HS-5 (cell line): ENCODE measurements around the gene ZNF573.
"Not testable (repeated sequence)": the region's sequence is repeated elsewhere in the genome, so short reads cannot be mapped to it uniquely, and the experiment has no call there.

Experiments
- DNase-seq: peaks from one replicate; pipeline ENCODE4 v3.0.0-alpha.2; 2012; ENCODE audit warnings: low read depth

The ZNF573 gene

DNA sequence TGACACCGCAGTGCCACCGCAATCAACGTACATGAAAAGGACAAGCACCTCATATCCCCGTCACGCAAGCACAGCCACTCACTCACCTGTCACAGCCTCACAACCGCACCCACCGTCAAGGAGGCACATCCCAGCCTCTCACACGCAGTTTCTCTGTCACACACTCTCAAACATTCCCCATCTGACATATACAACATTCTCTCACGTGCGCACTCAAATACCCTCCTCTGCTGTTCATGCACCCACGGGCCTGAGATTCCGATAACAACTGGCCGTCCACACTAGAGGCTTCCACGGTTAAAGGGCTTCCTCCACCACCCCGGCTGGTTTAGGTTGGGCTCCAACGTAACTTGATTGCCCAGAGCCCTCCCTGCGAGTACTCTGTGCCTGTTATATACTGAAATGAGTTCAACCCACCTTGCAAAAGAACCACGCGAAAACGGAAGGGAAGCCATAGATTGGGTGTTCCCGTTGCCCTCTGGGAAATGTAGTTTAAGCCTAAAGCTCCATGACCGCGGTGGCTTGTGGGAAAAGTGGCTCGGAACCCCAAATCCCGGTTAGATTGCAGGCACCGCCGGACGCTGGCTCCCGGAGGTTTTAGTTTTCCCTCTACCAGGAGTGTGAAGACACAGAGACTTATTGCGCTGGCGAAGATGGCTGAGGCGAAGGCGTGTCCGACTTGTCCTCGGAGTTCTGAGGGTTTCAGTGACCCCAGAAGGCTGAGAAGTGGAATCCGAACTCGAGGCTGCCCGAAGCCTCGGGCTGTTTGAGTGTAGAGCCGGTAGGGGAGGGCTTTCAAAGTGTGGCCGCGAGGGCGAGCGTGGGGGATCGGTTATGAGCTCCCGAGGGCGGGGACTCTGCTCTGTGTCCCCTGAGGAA is at the start of gene ZNF573:
Gene ZNF573 (minus strand): TSS at position 460 of the 879 bp plus-strand sequence. CDS start 5,857 bp downstream, outside the sequence.
- peak; percentile 68 for DNase-seq

DNA sequence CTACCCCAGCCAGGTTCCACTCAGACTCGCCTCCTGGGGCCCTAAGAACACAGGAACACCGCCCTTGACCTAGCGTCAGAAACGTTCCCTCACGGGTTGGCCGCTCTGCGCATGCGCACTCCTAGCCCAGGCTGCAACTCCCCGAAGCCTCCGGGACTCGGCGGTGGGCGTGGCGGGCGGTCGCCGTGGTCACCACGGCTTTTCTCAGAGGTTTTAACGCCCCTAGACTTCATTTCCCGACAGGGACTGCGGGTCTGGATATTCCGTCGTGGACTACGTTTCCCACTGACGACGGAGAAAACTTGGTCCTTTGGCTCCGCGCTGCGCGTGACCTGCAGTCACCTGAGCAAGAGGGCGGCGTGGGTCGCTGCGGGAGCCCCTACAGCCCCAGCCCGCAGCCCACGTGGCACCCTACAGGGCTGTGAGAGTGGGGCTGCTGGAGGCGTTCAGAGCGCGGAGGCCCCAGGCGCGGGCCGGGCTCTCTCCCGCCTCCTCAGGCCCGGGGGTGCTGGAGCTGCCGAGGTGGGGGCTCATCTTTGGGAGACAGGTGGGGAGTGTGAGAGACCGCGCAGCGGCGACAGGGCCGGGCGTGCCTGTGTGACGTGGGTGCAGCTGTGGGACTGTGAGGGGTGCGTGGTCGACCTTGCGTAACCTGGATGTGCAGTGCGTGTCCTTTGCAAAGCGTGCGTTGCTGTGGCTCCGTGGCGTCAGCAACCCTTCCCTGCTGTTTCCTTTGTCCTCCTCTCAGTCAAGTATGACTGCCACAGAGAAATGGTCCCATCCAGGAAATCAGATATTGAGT is 38.0 kb upstream of the ZNF573 start:
- no peak for DNase-seq

GRCh38 chr19:37815611-37816010 is 36.2 kb upstream of the ZNF573 start:
- not testable (repeated sequence) for DNase-seq

GRCh38 chr19:37813340-37813739 is 34.0 kb upstream of the ZNF573 start:
- DNase-seq = no peak

GRCh38 chr19:37809366-37809765 is 30.0 kb upstream of the ZNF573 start:
- no peak for DNase-seq

DNA sequence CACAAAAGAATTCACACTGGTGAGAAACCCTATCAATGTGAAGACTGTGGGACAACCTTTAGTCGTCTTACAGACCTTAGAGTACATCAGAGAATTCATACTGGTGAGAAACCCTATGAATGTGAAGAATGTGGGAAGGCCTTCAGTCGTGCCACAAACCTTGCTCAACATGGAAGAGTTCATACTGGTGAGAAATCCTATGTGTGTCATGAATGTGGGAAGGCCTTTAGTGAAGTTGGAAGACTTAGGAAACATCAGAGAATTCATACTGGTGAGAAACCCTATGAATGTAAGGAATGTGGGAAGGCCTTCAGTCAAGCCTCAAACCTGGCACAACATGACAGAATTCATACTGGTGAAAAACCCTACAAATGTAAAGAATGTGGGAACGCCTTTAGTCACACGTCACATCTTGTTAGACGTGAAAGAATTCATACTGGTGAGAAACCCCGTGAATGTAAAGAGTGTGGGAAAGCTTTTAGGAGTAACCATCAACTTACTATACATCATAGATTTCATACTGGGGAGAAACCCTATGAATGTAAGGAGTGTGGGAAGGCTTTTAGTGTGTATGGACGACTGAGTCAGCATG is 24.0 kb upstream of the ZNF573 start:
- DNase-seq = no peak

- DNase-seq = no peak
These were observed 11.0 kb upstream of the ZNF573 start for GRCh38 chr19:37790244-37790925.

DNA sequence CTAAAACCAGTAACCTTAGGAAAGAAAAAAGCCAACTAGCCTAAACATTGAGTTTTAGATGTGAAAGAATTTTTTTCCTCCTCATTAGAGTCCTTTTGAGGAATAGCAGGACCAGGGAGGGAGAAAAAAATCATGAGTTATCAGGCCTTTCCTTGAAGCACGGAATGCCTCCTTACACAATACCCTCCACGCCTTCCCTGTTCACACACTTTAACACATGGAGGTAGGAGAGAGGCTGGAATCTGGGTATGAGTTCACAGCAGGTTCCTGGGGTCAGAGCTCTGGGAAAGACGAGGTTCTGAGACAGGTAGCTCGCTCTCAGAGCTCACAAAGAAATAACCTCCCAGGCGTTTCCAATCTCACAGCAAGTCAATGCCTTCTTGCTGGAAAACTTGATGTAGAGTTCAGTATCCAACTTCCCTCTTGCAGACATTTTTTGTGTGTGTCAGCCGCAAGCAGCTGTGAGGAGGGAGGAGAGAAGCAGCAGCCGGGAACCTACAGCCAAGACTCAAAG is 716 bp downstream of the ZNF573 start:
- DNase-seq = no peak

DNA sequence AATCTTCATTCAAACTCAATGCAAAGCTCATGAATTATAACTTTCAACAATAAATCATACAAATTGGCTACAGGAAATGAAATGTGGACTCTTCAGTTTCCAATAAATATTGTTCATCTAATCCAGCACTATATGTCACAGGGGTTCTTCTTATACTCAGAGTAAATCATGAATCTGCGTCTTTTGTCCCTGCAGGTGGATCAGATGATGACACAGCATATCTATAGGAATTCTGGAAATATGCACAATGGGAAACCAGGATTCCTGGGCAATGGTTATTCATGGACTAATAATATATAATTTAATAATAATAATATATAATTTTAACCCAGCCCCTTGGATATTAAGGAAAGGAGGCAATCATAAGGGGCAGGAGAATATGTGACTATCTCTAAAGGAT is 8.4 kb downstream of the ZNF573 start:
- no peak for DNase-seq

DNA sequence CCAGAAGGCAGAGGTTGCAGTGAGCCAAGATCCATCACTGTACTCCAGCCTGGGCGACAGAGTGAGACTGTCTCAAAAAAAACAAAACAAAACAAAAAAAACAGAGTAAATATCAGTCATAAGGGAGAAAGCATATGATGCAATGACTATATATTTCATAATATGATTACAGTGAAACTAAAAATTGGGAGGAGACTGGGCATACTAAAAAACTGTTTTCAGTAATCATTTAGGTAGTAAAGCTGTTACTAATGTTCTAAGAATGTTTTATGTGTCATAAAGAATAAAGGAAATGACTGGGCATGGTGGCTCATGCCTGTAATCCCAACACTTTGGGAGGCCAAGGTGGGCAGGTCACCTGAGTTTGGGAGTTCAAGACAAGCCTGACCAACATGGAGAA is 15.9 kb downstream of the ZNF573 start:
- DNase-seq = no peak

DNA sequence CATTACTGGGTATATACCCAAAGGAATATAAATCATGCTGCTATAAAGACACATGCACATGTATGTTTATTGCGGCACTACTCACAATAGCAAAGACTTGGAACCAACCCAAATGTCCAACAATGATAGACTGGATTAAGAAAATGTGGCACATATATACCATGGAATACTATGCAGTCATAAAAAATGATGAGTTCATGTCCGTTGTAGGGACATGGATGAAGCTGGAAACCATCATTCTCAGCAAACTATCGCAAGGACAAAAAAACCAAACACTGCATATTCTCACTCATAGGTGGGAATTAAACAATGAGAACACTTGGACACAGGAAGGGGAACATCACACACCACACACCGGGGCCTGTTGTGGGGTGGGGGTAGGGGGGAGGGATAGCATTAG is 21.7 kb downstream of the ZNF573 start:
- DNase-seq = not testable (repeated sequence)

DNA sequence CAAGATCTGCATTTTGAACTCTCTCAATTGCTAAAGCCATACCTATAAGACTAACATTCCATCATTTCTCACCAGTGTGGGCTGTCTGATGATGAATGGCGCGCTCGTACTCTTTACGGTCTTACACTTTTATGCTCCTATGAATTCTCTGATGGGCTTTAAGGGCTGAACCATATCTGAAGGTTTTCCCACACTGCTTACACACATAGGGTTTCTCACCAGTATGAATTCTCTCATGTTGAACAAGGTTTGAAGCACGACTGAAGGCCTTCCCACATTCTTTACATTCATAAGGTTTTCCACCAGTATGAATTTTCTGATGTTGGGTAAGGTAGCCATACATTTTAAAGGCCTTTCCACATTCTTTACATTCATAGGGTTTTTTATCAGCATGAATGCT is 41.0 kb downstream of the ZNF573 start:
- no peak for DNase-seq

DNA sequence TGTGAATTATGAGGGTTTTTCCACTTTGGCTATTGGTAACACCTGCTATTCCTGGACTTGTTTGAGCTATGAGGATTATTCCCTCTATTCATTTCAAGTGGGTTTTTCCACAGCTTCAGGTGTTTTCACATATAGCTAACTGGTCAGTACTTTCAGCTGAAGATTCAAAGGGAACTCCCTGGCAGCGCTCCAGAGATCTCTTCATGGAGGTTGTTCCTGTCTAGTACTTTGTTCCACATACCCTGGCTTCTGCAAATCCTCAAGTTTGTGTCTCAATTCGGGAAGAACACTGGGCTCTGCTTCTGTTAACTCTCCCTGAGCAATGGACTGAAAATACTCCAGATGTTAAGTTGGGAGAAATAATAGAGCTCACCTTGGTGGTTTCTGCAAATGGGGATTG is 54.2 kb downstream of the ZNF573 start:
- DNase-seq = no peak

DNA sequence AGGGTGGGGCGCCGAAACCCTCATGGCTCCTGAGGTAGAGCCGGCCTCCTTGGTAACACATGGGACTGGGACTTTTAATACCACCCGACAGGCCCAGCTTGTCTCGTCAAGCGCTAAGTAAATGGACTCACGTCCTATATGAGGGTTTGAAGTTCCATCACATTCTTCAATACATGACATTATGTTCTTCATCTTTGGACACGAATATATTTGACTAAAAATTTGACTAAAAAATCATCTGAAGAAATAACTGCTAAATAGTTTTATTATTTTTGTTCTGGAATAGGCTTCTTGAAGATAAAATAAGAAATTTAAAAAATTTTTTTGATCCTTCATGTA is 59.5 kb downstream of the ZNF573 start:
- DNase-seq = no peak

DNA sequence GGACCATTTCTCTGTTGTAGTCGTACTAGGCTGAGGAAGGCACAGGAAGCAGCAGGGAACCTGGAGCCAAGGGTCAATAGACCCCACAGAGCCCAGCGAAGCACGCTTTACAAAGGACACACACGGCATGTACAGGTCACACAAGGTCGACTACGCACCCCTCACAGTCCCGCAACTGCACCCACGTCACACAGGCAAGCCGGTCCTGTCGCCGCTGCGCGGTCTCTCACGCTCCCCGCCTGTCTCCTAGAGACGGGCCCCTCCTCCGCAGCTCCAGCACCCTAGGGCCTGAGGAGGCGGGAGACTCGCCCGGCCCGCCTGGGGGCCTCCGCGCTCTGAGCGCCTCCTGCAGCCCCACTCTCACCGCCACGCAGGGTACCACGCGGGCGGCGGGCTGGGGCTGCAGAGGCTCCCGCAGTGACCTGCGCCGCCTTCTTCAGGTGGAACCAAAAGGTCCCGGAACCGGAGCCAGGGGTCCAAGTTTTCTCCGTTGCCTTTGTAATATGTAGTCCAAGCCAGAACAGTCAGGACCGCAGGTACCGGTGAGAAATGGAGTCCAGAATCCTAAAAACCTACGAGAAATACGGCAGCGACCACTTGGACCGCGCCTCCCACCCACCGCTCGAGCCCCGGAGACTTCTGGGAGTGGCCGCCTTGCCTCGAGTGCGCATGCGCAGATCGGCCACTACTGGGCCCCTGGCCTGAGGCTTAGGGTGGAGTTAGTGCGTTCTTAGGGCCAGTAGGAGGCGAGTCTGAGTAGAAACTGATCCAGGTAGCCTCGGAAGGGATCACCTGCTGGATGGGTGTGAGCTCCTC is 60.1 kb downstream of the ZNF573 start, which contains the start of gene ZNF607:
Gene ZNF607 (minus strand): TSS at position 651 of the 816 bp plus-strand sequence. CDS start 8,143 bp downstream, outside the sequence.
- no peak for DNase-seq

DNA sequence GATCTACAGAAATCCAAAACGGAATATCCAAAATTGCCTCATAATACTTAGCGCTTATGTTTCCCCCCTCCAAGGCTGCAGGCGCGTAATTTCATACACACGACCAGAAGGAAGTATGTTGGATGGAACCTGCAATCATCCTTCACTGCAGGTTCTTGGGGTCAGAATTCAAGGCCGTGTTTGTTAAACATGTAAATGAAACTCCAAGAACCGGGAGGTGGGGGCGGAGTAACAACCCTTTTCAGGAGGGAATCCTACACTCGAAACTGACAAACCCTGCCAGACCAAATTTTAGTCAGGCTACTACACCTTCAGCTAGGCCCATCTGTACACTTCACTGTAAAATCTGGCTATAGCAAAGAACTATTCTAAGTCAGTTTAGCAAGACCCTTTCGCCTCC is 61.1 kb downstream of the ZNF573 start:
- no peak for DNase-seq

- no peak for DNase-seq
These were observed 63.2 kb downstream of the ZNF573 start for GRCh38 chr19:37716140-37716539.

DNA sequence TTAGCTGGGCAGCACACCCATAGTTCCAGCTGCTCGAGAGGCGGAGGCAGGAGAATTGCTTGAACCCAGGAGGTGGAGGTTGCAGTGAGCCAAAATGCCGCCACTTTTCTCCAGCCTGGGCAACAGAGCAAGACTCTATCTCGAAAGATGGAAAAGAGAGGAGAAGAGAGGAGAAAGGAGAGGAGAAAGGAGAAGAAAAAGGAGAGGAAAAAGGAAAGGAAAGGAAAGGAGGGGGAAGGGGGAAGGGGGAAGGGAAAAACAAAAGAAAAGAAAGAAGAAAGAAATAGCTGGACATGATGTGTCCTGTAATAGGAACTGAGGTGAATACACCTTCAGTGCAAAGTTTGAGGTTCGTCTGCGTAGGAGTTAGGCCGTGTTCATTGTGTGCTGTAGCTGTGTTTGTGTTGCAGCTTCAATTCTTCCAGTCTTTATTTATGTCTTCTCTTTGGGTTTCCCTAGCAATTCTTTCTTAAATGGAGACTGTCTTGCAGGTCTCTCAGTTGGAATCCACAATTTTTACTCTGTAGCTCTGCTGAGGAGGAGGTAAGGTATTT is 73.3 kb downstream of the ZNF573 start:
- DNase-seq = no peak

- DNase-seq = no peak
These were observed 80.3 kb downstream of the ZNF573 start for GRCh38 chr19:37699057-37699456.

DNA sequence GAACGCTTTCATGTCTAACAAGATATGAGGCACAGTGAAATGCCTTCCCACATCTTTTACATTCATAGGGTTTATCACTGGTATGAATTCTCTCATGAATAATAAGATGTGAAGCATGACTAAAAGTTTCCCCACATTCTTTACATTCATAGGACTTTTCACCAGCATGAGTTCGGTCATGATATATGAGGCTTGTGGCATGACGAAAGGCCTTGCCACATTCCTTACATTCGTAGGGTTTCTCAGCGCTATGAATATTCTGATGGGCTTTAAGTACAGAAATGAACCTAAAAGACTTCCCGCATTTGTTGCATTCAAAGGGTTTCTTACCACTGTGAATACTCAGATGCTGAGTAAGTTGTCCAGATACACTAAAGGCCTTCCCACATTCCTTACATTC is 81.2 kb downstream of the ZNF573 start:
- no peak for DNase-seq
